ENCODE results near the gene THSD8.

- no peak for TF ChIP-seq CTCF (IDR thresholded peaks at IDR 0.05)
- TF ChIP-seq EP300 (IDR thresholded peaks at IDR 0.05): no peak
Observed at GRCh38 chr19:12790628-12791344, 11.1 kb upstream of the THSD8 start.
